ENCODE results near the gene HPRT1. TPM values are rescaled to one million over a fixed set of nuclear protein-coding genes. Genes with fewer than 3 reads are reported as not detected.

The HPRT1 gene
- total and polyA plus RNA-seq, 3 donors from 2014 or later, result 119 to 170 (median 125) TPM

DNA sequence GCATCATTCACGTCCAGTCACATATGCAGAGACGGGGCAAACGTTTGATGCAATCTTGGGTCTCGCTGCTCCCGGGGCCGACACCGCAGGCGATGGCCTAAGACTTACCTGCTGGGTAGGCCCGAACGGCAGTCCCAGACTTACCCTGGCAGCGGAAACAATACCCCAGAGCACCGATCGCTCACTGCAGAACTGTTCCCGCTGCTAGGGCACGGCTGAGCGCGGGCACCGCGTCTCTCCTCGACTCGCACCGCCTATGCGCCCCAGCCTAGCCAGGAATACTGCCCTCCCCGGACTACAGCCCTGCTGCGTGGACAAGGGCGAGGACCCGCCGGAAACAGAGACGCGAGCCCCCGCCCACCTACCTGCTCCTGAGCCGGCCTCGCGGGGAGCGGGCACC lies 86.2 kb downstream of the HPRT1 start:
- H3K4me3 ChIP-seq, result peak overlapping the region; percentile 67 to 80
- 4 to 10% methylated on average over 2 to 14 of the region's 35 CpGs for WGBS, 2 donors
- no peak for DNase-seq
- peak overlapping the region; percentile 80 to 83 for H3K27ac ChIP-seq
- TF ChIP-seq, protein P1, sequence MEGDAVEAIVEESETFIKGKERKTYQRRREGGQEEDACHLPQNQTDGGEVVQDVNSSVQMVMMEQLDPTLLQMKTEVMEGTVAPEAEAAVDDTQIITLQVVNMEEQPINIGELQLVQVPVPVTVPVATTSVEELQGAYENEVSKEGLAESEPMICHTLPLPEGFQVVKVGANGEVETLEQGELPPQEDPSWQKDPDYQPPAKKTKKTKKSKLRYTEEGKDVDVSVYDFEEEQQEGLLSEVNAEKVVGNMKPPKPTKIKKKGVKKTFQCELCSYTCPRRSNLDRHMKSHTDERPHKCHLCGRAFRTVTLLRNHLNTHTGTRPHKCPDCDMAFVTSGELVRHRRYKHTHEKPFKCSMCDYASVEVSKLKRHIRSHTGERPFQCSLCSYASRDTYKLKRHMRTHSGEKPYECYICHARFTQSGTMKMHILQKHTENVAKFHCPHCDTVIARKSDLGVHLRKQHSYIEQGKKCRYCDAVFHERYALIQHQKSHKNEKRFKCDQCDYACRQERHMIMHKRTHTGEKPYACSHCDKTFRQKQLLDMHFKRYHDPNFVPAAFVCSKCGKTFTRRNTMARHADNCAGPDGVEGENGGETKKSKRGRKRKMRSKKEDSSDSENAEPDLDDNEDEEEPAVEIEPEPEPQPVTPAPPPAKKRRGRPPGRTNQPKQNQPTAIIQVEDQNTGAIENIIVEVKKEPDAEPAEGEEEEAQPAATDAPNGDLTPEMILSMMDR (IDR thresholded peaks at IDR 0.05), result no peak
- no peak for TF ChIP-seq POLR2A (IDR thresholded peaks at IDR 0.05)
- no peaks in the 10 kb centered on the region for H3K9me3 ChIP-seq
- no peaks in the 10 kb centered on the region for H3K27me3 ChIP-seq
- intact Hi-C loops (cut with DNase I; ENCODE audit: low total_unique reads), result no loop called here
- no peaks in the 10 kb centered on the region for H3K4me1 ChIP-seq
- no peaks in the 10 kb centered on the region for H3K36me3 ChIP-seq (ENCODE audit: low read depth, missing control alignments)

DNA sequence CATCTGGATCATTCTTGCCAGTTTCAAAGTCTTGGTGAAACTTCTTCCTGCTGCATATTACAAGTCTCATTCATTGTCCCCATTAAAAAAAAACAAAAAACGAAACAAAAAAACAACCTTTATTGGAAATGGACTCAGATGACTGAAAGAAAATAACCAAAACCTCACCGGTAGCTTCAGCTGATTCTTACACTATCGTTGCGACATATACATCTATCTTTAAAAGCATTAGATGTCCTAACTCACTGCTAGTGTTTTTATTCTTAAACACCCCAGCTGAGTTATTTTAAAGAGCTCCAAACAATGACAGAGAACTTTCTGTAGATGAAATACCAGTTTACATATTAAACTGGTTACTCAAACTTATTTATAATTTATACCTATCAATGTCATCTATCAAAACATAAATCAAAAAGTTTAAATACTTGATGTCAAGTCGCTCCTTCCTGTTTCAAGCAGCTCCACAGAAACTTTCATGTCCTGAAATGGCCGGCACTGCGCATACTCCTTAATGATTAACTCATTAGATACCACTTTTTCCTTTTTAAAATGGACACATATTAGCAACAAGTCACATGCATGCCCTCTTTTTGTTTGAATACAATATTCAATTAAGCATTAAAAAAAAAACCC lies 87.2 kb downstream of the HPRT1 start:
- Histone ChIP-seq H3K4me3 (peak overlapping the region; percentile 67 to 80), H3K27me3 (no peaks in the 10 kb centered on the region), H3K4me1 (peaks cover 3% of the 10 kb centered on the region), H3K36me3 (ENCODE audit: low read depth, missing control alignments) (no peaks in the 10 kb centered on the region), H3K9me3 (no peaks in the 10 kb centered on the region), H3K27ac (peak overlapping the region; percentile 80 to 84)
- 9 to 10% methylated on average over 7 of the region's 7 CpGs for WGBS, 2 donors
- DNase-seq, result no peak
- no peak for TF ChIP-seq POLR2A (IDR thresholded peaks at IDR 0.05)
- TF ChIP-seq, protein P1 (IDR thresholded peaks at IDR 0.05), result no peak
- intact Hi-C loops (cut with DNase I; ENCODE audit: low total_unique reads), result no loop called here

DNA sequence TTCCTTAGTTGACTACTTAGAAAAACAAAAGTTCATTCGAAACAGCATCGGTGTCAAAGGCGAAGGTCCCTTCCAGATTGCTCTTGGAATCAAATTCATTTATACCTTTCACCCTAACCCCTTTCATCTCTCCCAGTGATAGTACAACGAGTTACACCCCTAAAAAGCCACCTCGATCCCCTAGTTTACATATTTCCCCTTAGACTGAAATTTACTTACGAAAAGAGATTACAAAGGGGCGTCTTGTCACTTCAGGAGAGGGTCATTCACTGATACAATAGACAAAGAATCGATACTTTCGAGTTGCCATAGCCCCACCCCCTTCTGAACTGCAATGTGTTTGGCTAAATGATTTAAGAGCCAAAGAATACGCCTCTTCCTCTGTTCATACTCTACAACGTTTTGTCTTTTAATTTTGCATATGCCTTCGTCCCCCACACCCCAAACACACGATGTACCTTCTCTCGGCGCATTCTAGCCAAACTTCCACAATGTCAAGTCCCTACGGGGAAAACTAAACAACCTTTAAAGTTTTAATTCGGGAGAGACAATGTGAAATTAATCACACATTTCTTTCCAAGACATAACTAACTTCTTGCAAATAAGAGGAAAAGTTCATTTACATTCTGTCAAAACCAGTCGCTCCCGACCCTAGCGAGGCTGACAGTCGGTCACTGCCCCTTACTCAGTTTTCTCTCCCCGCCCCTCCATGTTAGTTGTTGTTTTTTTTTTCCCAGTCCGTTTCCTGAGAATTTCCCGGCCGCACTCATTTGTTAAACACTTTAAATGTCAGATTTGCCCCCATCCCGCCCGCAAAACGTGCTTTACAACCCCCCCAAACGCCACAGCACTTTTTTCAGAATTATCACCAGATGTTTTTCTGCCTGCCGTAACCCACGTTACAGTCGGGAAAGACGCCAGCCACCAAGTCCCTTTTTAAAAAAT lies 88.6 kb downstream of the HPRT1 start:
- no peak for TF ChIP-seq POLR2A (IDR thresholded peaks at IDR 0.05)
- TF ChIP-seq, protein P1 (IDR thresholded peaks at IDR 0.05), result no peak
- Histone ChIP-seq H3K27me3 (no peaks in the 10 kb centered on the region), H3K4me1 (peaks cover 4% of the 10 kb centered on the region), H3K9me3 (no peaks in the 10 kb centered on the region), H3K4me3 (peak overlapping the region; percentile 67 to 80), H3K27ac (peak overlapping the region; percentile 84 to 90), H3K36me3 (ENCODE audit: low read depth, missing control alignments) (no peaks in the 10 kb centered on the region)
- DNase-seq, result no peak
- intact Hi-C loops (cut with DNase I; ENCODE audit: low total_unique reads), result no loop called here
- WGBS, 2 donors, result 1 to 2% methylated on average over 33 of the region's 33 CpGs

MicroRNAs within 50 kb of the gene (microRNA counts, 767-probe panel; counts per million panel counts)
- microRNA hsa-miR-424-5p, result 152 to 4,784 counts per million in 2 donors
- 7,918 to 8,089 counts per million in 2 donors for microRNA hsa-miR-450a-5p
- microRNA hsa-miR-450b-3p, result 0 to 152 counts per million in 2 donors
- microRNA hsa-miR-450b-5p, result 0 to 152 counts per million in 2 donors
- microRNA hsa-miR-503, result 4,911 to 6,062 counts per million in 2 donors
- microRNA hsa-miR-542-3p, result 1,656 to 3,183 counts per million in 2 donors
- microRNA hsa-miR-542-5p, result 2,360 to 2,575 counts per million in 2 donors

Small RNAs within 50 kb of the gene (microRNA-seq; reads per million reads assigned to microRNA genes)
- gene MIR424 (ENCODE audit: borderline number of aligned reads in 2 of 2, borderline replicate concordance in 1 of 2), result 75,010 to 77,508 reads per million in 2 donors
- 22.2 to 32.5 reads per million in 2 donors for gene MIR450A1 (ENCODE audit: borderline number of aligned reads in 2 of 2, borderline replicate concordance in 1 of 2)
- gene MIR450A2 (ENCODE audit: borderline number of aligned reads in 2 of 2, borderline replicate concordance in 1 of 2), result 107 to 112 reads per million in 2 donors
- 34.8 to 38.0 reads per million in 2 donors for gene MIR450B (ENCODE audit: borderline number of aligned reads in 2 of 2, borderline replicate concordance in 1 of 2)
- 594 to 849 reads per million in 2 donors for gene MIR503 (ENCODE audit: borderline number of aligned reads in 2 of 2, borderline replicate concordance in 1 of 2)
- 660 to 752 reads per million in 2 donors for gene MIR542 (ENCODE audit: borderline number of aligned reads in 2 of 2, borderline replicate concordance in 1 of 2)

Small RNAs within 50 kb of the gene (small RNA-seq; reads per million reads assigned to genes)
- gene AC004383.1 (0 reads per million in 2 donors), gene MIR450A1 (0 reads per million in 2 donors), gene MIR450A2 (0 to 0.37 reads per million in 2 donors), gene MIR450B (1.8 to 3.3 reads per million in 2 donors), gene MIR503 (2.8 to 5.4 reads per million in 2 donors), gene MIR542 (10.6 to 12.3 reads per million in 2 donors)

Other genes starting within 250 kb of the HPRT1 start
- 1 to 10 TPM in 1 of 2 donors, under 1 TPM in 1; 0.99 to 2.0 TPM for gene CCDC160, start 223.0 kb upstream of the HPRT1 start, total RNA-seq
- gene CCDC160, start 223.0 kb upstream of the HPRT1 start, polyA plus RNA-seq (ENCODE audit: insufficient read depth, low read depth, low replicate concordance), result 0.41 TPM
- gene PHF6, start 86.9 kb upstream of the HPRT1 start, total RNA-seq, result 10 to 100 TPM; 24.3 to 30.0 TPM
- 12.4 TPM for gene PHF6, start 86.9 kb upstream of the HPRT1 start, polyA plus RNA-seq (ENCODE audit: insufficient read depth, low read depth, low replicate concordance)
- gene PLAC1, start 198.3 kb downstream of the HPRT1 start, total RNA-seq, result 1 to 10 TPM in 1 of 2 donors, under 1 TPM in 1; 0.81 to 1.0 TPM
- gene PLAC1, start 198.3 kb downstream of the HPRT1 start, polyA plus RNA-seq (ENCODE audit: insufficient read depth, low read depth, low replicate concordance), result 3.0 TPM

Data from testis (tissue), 3 donors.